ENCODE data around the gene MDM2.

MDM2 gene

GRCh38 chr12:68853396-68854077 lies 45.6 kb downstream of the MDM2 start:
- no peak for DNase-seq
- no peak for TF ChIP-seq POLR2A (IDR thresholded peaks at IDR 0.05; ENCODE audit: low read length)
- TF ChIP-seq GATA1 (IDR thresholded peaks at IDR 0.05; ENCODE audit: low read depth, low read length) = no peak

- no peak for TF ChIP-seq POLR2A (IDR thresholded peaks at IDR 0.05; ENCODE audit: low read length)
- no peak for TF ChIP-seq GATA1 (IDR thresholded peaks at IDR 0.05; ENCODE audit: low read depth, low read length)
- DNase-seq = no peak
Observed at GRCh38 chr12:68854078-68854468, 46.1 kb downstream of the MDM2 start.

- TF ChIP-seq POLR2A (IDR thresholded peaks at IDR 0.05; ENCODE audit: low read length) (no peak), GATA1 (IDR thresholded peaks at IDR 0.05; ENCODE audit: low read depth, low read length) (no peak)
- no peak for DNase-seq
Observed at GRCh38 chr12:68854554-68854953, 46.6 kb downstream of the MDM2 start.

- DNase-seq = no peak
- no peak for TF ChIP-seq POLR2A (IDR thresholded peaks at IDR 0.05; ENCODE audit: low read length)
- no peak for TF ChIP-seq GATA1 (IDR thresholded peaks at IDR 0.05; ENCODE audit: low read depth, low read length)
Observed at GRCh38 chr12:68855111-68855510, 47.1 kb downstream of the MDM2 start.

- DNase-seq = no peak
- TF ChIP-seq GATA1 (IDR thresholded peaks at IDR 0.05; ENCODE audit: low read depth, low read length) (no peak), POLR2A (IDR thresholded peaks at IDR 0.05; ENCODE audit: low read length) (no peak)
Observed at GRCh38 chr12:68855771-68856170, 47.8 kb downstream of the MDM2 start.

GRCh38 chr12:68856510-68856909 lies 48.5 kb downstream of the MDM2 start:
- TF ChIP-seq POLR2A (IDR thresholded peaks at IDR 0.05; ENCODE audit: low read length) = no peak
- TF ChIP-seq GATA1 (IDR thresholded peaks at IDR 0.05; ENCODE audit: low read depth, low read length) = no peak

GRCh38 chr12:68861890-68862289 lies 53.9 kb downstream of the MDM2 start:
- TF ChIP-seq POLR2A (IDR thresholded peaks at IDR 0.05; ENCODE audit: low read length) (no peak), GATA1 (IDR thresholded peaks at IDR 0.05; ENCODE audit: low read depth, low read length) (no peak)
- no peak for DNase-seq

More at GRCh38 chr12:68856510-68856909, 48.5 kb downstream of the MDM2 start:
- no peak for DNase-seq

- TF ChIP-seq GATA1 (IDR thresholded peaks at IDR 0.05; ENCODE audit: low read depth, low read length) = no peak
- no peak for TF ChIP-seq POLR2A (IDR thresholded peaks at IDR 0.05; ENCODE audit: low read length)
- no peak for DNase-seq
Observed at GRCh38 chr12:68863109-68863770, 55.3 kb downstream of the MDM2 start.

- DNase-seq = peak; percentile 41 to 62
Observed at GRCh38 chr12:68863886-68864454, 56.0 kb downstream of the MDM2 start.

- no peak for DNase-seq
- TF ChIP-seq GATA1 (IDR thresholded peaks at IDR 0.05; ENCODE audit: low read depth, low read length) (no peak), POLR2A (IDR thresholded peaks at IDR 0.05; ENCODE audit: low read length) (no peak)
Observed at GRCh38 chr12:68864604-68865003, 56.6 kb downstream of the MDM2 start.

- TF ChIP-seq POLR2A (IDR thresholded peaks at IDR 0.05; ENCODE audit: low read length) (no peak), GATA1 (IDR thresholded peaks at IDR 0.05; ENCODE audit: low read depth, low read length) (no peak)
- peak; percentile 78 to 82 for DNase-seq
Observed at GRCh38 chr12:68865399-68866164, 57.6 kb downstream of the MDM2 start.

GRCh38 chr12:68866950-68867349 lies 59.0 kb downstream of the MDM2 start:
- DNase-seq = no peak

GRCh38 chr12:68867606-68868005 lies 59.6 kb downstream of the MDM2 start:
- TF ChIP-seq GATA1 (IDR thresholded peaks at IDR 0.05; ENCODE audit: low read depth, low read length) = no peak
- no peak for TF ChIP-seq POLR2A (IDR thresholded peaks at IDR 0.05; ENCODE audit: low read length)
- no peak for DNase-seq

More at GRCh38 chr12:68866950-68867349, 59.0 kb downstream of the MDM2 start:
- TF ChIP-seq POLR2A (IDR thresholded peaks at IDR 0.05; ENCODE audit: low read length) (no peak), GATA1 (IDR thresholded peaks at IDR 0.05; ENCODE audit: low read depth, low read length) (no peak)

Data from erythroblast (primary cell).